Effector CD8-positive, alpha-beta T cell (primary cell): ENCODE results near the gene SPOCK3.

Experiments used
- DNase-seq: peaks from one replicate; lab custom pipeline; 2025; lab: John Stamatoyannopoulos, UW

Gene SPOCK3

GRCh38 chr4:167176723-167177367, 57.4 kb downstream of the SPOCK3 start:
- DNase-seq, result no peak

GRCh38 chr4:167171928-167172327, 62.4 kb downstream of the SPOCK3 start:
- no peak for DNase-seq

GRCh38 chr4:167168611-167169010, 65.7 kb downstream of the SPOCK3 start:
- no peak for DNase-seq

- DNase-seq, result no peak
Measured at GRCh38 chr4:167150587-167150986, 83.7 kb downstream of the SPOCK3 start.

GRCh38 chr4:167144605-167145004, 89.7 kb downstream of the SPOCK3 start:
- DNase-seq, result no peak

GRCh38 chr4:167143018-167143417, 91.3 kb downstream of the SPOCK3 start:
- DNase-seq, result no peak

GRCh38 chr4:167136270-167136669, 98.0 kb downstream of the SPOCK3 start:
- no peak for DNase-seq

- no peak for DNase-seq
Measured at GRCh38 chr4:167129146-167129545, 105.1 kb downstream of the SPOCK3 start.

GRCh38 chr4:167119392-167119791, 114.9 kb downstream of the SPOCK3 start:
- DNase-seq, result no peak

- DNase-seq, result no peak
Measured at GRCh38 chr4:167117273-167117672, 117.0 kb downstream of the SPOCK3 start.

GRCh38 chr4:167114416-167114971, 119.8 kb downstream of the SPOCK3 start:
- no peak for DNase-seq

GRCh38 chr4:167111622-167112021, 122.7 kb downstream of the SPOCK3 start:
- no peak for DNase-seq

GRCh38 chr4:167111092-167111491, 123.2 kb downstream of the SPOCK3 start:
- no peak for DNase-seq

GRCh38 chr4:167109859-167110258, 124.4 kb downstream of the SPOCK3 start:
- DNase-seq, result no peak

- DNase-seq, result no peak
Measured at GRCh38 chr4:167105857-167106256, 128.4 kb downstream of the SPOCK3 start.

- no peak for DNase-seq
Measured at GRCh38 chr4:167102475-167102874, 131.8 kb downstream of the SPOCK3 start.

- no peak for DNase-seq
Measured at GRCh38 chr4:167101035-167101434, 133.3 kb downstream of the SPOCK3 start.

- no peak for DNase-seq
Measured at GRCh38 chr4:167100120-167100519, 134.2 kb downstream of the SPOCK3 start.

- DNase-seq, result no peak
Measured at GRCh38 chr4:167088115-167088514, 146.2 kb downstream of the SPOCK3 start.

- DNase-seq, result no peak
Measured at GRCh38 chr4:167084321-167084720, 150.0 kb downstream of the SPOCK3 start.

GRCh38 chr4:167079762-167080161, 154.5 kb downstream of the SPOCK3 start:
- no peak for DNase-seq

GRCh38 chr4:167052631-167053091, 181.6 kb downstream of the SPOCK3 start:
- no peak for DNase-seq

- no peak for DNase-seq
Measured at GRCh38 chr4:167049257-167049656, 185.0 kb downstream of the SPOCK3 start.

GRCh38 chr4:167041524-167041923, 192.8 kb downstream of the SPOCK3 start:
- DNase-seq, result no peak
